Measurements from ENCODE around the gene SLC35B4. TPM values are rescaled to one million over a fixed set of nuclear protein-coding genes. Genes with fewer than 3 reads are reported as not detected.

SLC35B4 gene
- 88.8 and 104 TPM in 2 replicates for total RNA-seq (2014; rRNA removed; shearing (Covaris generic))
- polyA plus RNA-seq (2015; cell fraction: cytosol; rRNA removed), result 58.3 and 67.9 TPM in 2 replicates
- 92.9 and 103 TPM in 2 replicates for polyA plus RNA-seq (2015; cell fraction: nucleus; rRNA removed)

DNA sequence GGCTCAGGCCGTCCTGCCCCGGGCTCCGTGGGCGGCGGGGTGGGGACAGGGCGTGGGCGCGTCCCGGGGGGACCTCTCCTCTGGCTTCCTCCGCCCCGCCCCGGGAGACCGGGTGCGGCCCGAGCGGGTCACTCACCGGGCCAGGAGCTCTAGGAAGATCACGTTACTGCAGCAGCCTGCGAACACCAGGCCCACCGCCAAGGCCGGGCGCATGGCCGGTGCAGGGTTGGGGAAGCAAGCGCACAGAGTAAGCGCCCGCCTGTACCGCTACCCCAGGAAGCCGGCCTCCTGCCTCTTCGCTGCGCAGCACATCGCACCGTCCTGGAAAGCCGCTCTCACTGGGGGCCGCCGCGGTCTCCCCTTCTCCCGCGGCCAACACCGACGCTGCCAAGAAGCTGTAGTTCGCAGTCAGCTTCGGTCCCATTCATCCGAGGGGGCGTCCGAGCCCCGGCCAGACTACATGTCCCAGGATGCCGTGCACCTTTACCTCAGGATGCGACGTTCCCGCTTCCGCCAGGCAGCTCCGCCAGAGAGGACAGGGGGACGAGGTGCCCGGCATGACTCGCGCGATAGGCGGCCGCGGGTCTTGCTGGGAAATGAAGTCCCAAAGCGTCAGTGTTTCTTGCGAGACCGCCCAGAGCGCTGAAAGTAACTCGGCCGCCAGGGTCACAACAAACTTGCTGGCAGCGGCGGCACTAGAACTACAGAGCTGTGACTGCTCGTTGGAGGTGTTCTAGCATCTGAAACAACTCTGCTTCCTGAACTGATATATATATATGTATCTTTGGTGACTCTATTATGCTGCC is at the start of gene SLC35B4:
Gene SLC35B4 (minus strand): TSS at position 392 of the 806 bp plus-strand sequence. CDS start 179 bp downstream, at position 213.
- in situ Hi-C loops (cut with HindIII; ENCODE audit: low pct_unique_long_range_greater_than_20kb, low sequenced_read_pairs), result no loop called here
- DNase-seq (ENCODE audit: low read depth, low spot score), result peak; percentile 99

DNA sequence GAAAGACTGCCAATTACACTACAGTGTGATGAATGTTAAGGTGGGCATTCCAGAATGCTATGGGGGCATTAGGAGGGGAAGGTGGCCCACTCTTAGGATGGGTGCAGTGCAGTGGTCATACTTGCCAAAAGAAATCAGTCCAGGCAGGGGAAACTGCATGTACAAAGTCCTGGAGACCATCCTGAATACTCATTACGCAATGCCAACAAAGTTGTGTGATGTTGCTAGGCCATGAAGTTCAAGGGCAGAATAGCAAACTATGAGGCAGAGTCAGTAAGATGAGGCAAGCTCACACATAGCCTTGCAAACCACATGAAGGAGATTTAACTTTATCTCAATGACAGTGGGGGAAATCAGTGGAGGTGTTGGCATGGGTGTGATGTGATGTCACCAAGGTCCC is 49.8 kb upstream of the SLC35B4 start:
- in situ Hi-C loops (cut with HindIII; ENCODE audit: low pct_unique_long_range_greater_than_20kb, low sequenced_read_pairs), result no loop called here
- no peak for DNase-seq (ENCODE audit: low read depth, low spot score)

- DNase-seq (ENCODE audit: low read depth, low spot score), result no peak
- in situ Hi-C loops (cut with HindIII; ENCODE audit: low pct_unique_long_range_greater_than_20kb, low sequenced_read_pairs), result no loop called here
Observed at GRCh38 chr7:134365341-134366054, 48.8 kb upstream of the SLC35B4 start.

DNA sequence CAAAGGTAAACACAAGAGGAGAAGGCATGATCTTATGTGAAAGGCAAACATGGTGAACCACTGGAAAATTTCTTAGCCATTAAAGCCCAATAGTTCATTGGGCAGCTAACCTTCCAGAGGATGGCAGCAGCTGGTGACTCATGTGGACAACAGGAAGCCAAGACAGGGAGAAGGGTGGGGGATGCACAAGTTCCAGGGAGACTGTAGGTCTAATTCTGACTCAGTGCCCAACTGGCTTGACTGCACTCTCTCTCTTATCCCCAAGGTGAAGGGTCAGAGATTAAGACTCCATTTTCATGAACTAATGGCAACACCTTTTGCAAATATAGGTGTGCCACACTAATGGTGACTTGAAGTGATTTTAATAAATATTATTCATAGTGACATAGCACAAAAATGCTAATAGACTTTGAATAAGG is 47.9 kb upstream of the SLC35B4 start:
- peak; percentile 27 for DNase-seq (ENCODE audit: low read depth, low spot score)
- in situ Hi-C loops (cut with HindIII; ENCODE audit: low pct_unique_long_range_greater_than_20kb, low sequenced_read_pairs), result no loop called here

- DNase-seq (ENCODE audit: low read depth, low spot score), result no peak
- in situ Hi-C loops (cut with HindIII; ENCODE audit: low pct_unique_long_range_greater_than_20kb, low sequenced_read_pairs), result no loop called here
Observed at GRCh38 chr7:134362587-134363483, 46.1 kb upstream of the SLC35B4 start.

- in situ Hi-C loops (cut with HindIII; ENCODE audit: low pct_unique_long_range_greater_than_20kb, low sequenced_read_pairs), result no loop called here
- DNase-seq (ENCODE audit: low read depth, low spot score), result no peak
Observed at GRCh38 chr7:134359787-134360432, 43.2 kb upstream of the SLC35B4 start.

GRCh38 chr7:134357486-134357885 is 40.8 kb upstream of the SLC35B4 start:
- in situ Hi-C loops (cut with HindIII; ENCODE audit: low pct_unique_long_range_greater_than_20kb, low sequenced_read_pairs), result no loop called here
- peak; percentile 33 for DNase-seq (ENCODE audit: low read depth, low spot score)

DNA sequence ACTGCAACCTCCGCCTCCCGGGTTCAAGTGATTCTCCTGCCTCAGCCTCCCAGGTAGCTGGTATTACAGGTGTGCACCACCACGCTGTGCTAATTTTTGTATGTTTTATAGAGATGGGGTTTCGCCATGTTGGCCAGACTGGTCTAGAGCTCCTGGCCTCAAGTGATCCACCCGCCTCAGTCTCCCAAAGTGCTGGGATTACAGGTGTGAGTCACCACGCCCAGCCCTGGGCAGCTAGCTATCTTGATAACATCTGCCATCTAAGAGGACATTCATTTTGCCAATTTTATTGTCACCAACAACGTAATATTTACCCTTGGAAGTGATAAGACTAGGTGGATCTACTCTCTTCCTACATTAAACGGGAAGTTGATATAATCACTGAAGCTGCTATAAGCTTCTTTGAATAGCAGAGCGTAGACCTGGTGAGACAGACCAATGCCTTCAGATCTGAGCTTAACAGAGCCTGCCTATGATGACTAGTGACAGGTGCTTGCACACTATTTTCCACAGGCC is 39.7 kb upstream of the SLC35B4 start:
- in situ Hi-C loops (cut with HindIII; ENCODE audit: low pct_unique_long_range_greater_than_20kb, low sequenced_read_pairs), result no loop called here
- no peak for DNase-seq (ENCODE audit: low read depth, low spot score)

- peak; percentile 14 for DNase-seq (ENCODE audit: low read depth, low spot score)
- in situ Hi-C loops (cut with HindIII; ENCODE audit: low pct_unique_long_range_greater_than_20kb, low sequenced_read_pairs), result no loop called here
Observed at GRCh38 chr7:134355927-134356326, 39.2 kb upstream of the SLC35B4 start.

DNA sequence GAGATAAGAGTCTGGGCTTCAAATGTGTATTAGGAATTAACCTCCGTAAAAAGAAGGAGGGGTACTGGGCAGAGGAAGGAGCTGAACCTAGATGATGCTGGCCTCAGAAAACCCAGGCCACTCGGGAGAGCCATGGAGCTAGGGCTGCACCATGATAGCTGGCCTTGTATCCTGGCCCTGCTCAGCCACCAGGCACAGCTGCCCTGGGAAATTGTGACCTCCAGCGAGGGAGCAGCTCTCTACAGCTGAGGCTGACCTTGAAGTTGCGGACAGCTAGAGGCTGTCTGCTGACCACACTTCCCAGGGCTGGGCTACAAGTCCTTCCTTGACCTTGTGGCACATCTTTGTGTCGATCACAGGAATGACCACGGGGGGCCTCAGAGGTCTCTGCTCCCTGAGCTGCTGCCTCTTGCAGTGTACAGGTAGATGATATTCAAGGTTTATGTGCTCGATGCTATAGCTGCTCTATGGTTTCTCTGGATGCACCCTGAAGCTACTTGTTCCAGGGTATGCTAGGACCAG is 38.3 kb upstream of the SLC35B4 start:
- DNase-seq (ENCODE audit: low read depth, low spot score), result peak; percentile 18
- in situ Hi-C loops (cut with HindIII; ENCODE audit: low pct_unique_long_range_greater_than_20kb, low sequenced_read_pairs), result no loop called here

GRCh38 chr7:134353411-134353810 is 36.7 kb upstream of the SLC35B4 start:
- no peak for DNase-seq (ENCODE audit: low read depth, low spot score)
- in situ Hi-C loops (cut with HindIII; ENCODE audit: low pct_unique_long_range_greater_than_20kb, low sequenced_read_pairs), result no loop called here

DNA sequence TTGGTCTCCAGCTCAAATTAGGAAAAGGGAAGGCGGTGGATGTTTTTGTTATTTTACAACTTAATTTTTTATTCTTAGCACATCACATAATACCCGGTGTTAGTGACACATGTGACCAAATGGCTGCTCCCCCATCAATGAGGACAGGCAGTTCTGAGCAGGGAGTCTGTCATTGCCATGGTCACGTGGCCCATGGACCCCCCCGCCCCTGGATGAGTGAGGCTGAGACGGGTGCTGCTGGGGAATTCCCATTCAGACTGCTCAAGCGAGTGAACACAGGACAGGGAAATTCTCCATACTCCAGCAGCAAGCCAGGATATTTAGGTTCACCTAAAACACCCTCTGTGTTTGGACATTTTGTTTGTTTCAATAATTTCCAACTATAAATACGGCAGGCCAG is 34.7 kb upstream of the SLC35B4 start:
- no peak for DNase-seq (ENCODE audit: low read depth, low spot score)
- in situ Hi-C loops (cut with HindIII; ENCODE audit: low pct_unique_long_range_greater_than_20kb, low sequenced_read_pairs), result no loop called here

DNA sequence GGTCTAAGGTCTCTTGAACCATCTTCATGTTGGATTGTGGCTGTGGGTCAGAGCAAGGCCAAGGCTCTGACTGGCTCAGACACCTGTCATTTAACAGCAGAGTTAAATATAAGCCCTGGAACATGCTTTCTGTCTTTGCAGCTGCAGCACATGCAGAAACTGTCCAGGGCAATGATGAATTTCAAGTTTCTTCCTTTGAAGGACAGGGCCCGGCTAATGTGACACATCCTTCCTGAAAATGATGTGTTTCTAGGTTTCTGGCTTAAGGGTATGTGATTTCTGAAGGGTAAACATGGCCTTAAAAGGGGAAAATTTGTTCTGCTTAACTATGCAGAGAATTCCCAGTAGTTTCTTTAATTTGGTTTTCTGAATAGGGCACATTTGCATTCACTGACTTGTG is 34.0 kb upstream of the SLC35B4 start:
- in situ Hi-C loops (cut with HindIII; ENCODE audit: low pct_unique_long_range_greater_than_20kb, low sequenced_read_pairs), result no loop called here
- DNase-seq (ENCODE audit: low read depth, low spot score), result no peak

GRCh38 chr7:134347567-134347966 is 30.8 kb upstream of the SLC35B4 start:
- in situ Hi-C loops (cut with HindIII; ENCODE audit: low pct_unique_long_range_greater_than_20kb, low sequenced_read_pairs), result no loop called here
- peak; percentile 47 for DNase-seq (ENCODE audit: low read depth, low spot score)

GRCh38 chr7:134343796-134344195 is 27.1 kb upstream of the SLC35B4 start:
- in situ Hi-C loops (cut with HindIII; ENCODE audit: low pct_unique_long_range_greater_than_20kb, low sequenced_read_pairs), result no loop called here
- DNase-seq (ENCODE audit: low read depth, low spot score), result no peak

- DNase-seq (ENCODE audit: low read depth, low spot score), result no peak
- in situ Hi-C loops (cut with HindIII; ENCODE audit: low pct_unique_long_range_greater_than_20kb, low sequenced_read_pairs), result no loop called here
Observed at GRCh38 chr7:134343136-134343535, 26.4 kb upstream of the SLC35B4 start.

- DNase-seq (ENCODE audit: low read depth, low spot score), result no peak
- in situ Hi-C loops (cut with HindIII; ENCODE audit: low pct_unique_long_range_greater_than_20kb, low sequenced_read_pairs), result no loop called here
Observed at GRCh38 chr7:134339475-134339874, 22.7 kb upstream of the SLC35B4 start.

All from SK-MEL-5 (cell line).